Stimulated activated CD4-positive, alpha-beta T cell treated with anti-CD3 and anti-CD28 coated beads, Interleukin-2, amount 100 ng/mL, for 24 hours (primary cell): Measurements from ENCODE around the gene SLC17A8.
"Not testable (repeated sequence)": the region's sequence is repeated elsewhere in the genome, so short reads cannot be mapped to it uniquely, and the experiment has no call there.

ENCODE experiments used
- DNase-seq, 2 donors: peaks; one replicate each; pipeline ENCODE4 v3.0.0-alpha.2; 2020

Gene SLC17A8

GRCh38 chr12:100356644-100357223 lies at the start of gene SLC17A8:
Gene SLC17A8, plus strand, starts transcription at chr12:100357074. Its CDS starts 318 bp downstream, at chr12:100357392.
- no peak for DNase-seq

GRCh38 chr12:100308138-100308537 lies 48.7 kb upstream of the SLC17A8 start:
- not testable (repeated sequence) for DNase-seq

GRCh38 chr12:100311317-100311716 lies 45.6 kb upstream of the SLC17A8 start:
- DNase-seq, result no peak

GRCh38 chr12:100317371-100317770 lies 39.5 kb upstream of the SLC17A8 start:
- DNase-seq, result no peak

GRCh38 chr12:100324498-100324897 lies 32.4 kb upstream of the SLC17A8 start:
- no peak for DNase-seq

- no peak for DNase-seq
Measured at GRCh38 chr12:100326208-100326607, 30.7 kb upstream of the SLC17A8 start.

- no peak for DNase-seq
Measured at GRCh38 chr12:100329800-100330199, 27.1 kb upstream of the SLC17A8 start.

- no peak for DNase-seq
Measured at GRCh38 chr12:100331871-100332270, 25.0 kb upstream of the SLC17A8 start.

GRCh38 chr12:100332852-100333251 lies 24.0 kb upstream of the SLC17A8 start:
- DNase-seq, result no peak

GRCh38 chr12:100337299-100337698 lies 19.6 kb upstream of the SLC17A8 start:
- no peak for DNase-seq

- DNase-seq, result no peak
Measured at GRCh38 chr12:100337727-100338126, 19.1 kb upstream of the SLC17A8 start.

GRCh38 chr12:100339071-100339470 lies 17.8 kb upstream of the SLC17A8 start:
- no peak for DNase-seq

GRCh38 chr12:100342897-100343296 lies 14.0 kb upstream of the SLC17A8 start:
- not testable (repeated sequence) for DNase-seq

GRCh38 chr12:100344351-100344750 lies 12.5 kb upstream of the SLC17A8 start:
- DNase-seq, result not testable (repeated sequence)

GRCh38 chr12:100345020-100345767 lies 11.7 kb upstream of the SLC17A8 start:
- DNase-seq, result no peak

- DNase-seq, result no peak
Measured at GRCh38 chr12:100346660-100347059, 10.2 kb upstream of the SLC17A8 start.

GRCh38 chr12:100348657-100349454 lies 8.0 kb upstream of the SLC17A8 start:
- DNase-seq, result no peak

- DNase-seq, result no peak
Measured at GRCh38 chr12:100359248-100359647, 2.4 kb downstream of the SLC17A8 start.

GRCh38 chr12:100359822-100360221 lies 2.9 kb downstream of the SLC17A8 start:
- no peak for DNase-seq

GRCh38 chr12:100360450-100360849 lies 3.6 kb downstream of the SLC17A8 start:
- no peak for DNase-seq

- no peak for DNase-seq
Measured at GRCh38 chr12:100364324-100364723, 7.5 kb downstream of the SLC17A8 start.

- no peak for DNase-seq
Measured at GRCh38 chr12:100365411-100365810, 8.5 kb downstream of the SLC17A8 start.

GRCh38 chr12:100368066-100368465 lies 11.2 kb downstream of the SLC17A8 start:
- no peak for DNase-seq

- DNase-seq, result no peak
Measured at GRCh38 chr12:100371146-100371545, 14.3 kb downstream of the SLC17A8 start.
